WTC11 (cell line): ENCODE data around the gene GNAS. TPM values are rescaled to one million over a fixed set of nuclear protein-coding genes. Genes with fewer than 3 reads are reported as not detected.
A peak's percentile ranks its signal among the peaks of the same experiment; 100 is the strongest.

Experiments used
- ATAC-seq: fragments of 200-7000 bp; cut with Tn5 transposase; 2 replicates; pipeline ENCODE4 v1.10.0; 2021; ENCODE audit warnings: mild to moderate bottlenecking, moderate library complexity
- CTCF ChIA-PET: fragments of 300-600 bp; sonication (Branson Sonifier 250); formaldehyde crosslinking; loops from one replicate; lab custom pipeline; 2021; ENCODE audit warnings: antibody characterized with exemption; lab: Charles Lee
- POLR2A ChIA-PET: fragments of 350-600 bp; sonication (Branson Sonifier 250); formaldehyde crosslinking; loops from one replicate; lab custom pipeline; 2021; ENCODE audit warnings: antibody characterized with exemption; lab: Charles Lee
- DNase-seq: peaks from one replicate; pipeline ENCODE4 v3.0.0; 2021; ENCODE audit warnings: low spot score
- H3K27ac Mint-ChIP-seq: 2 replicates; pipeline ENCODE4 v1.8.0; 2021; ENCODE audit warnings: mixed read lengths
- H3K27me3 Mint-ChIP-seq: 2 replicates; pipeline ENCODE4 v1.8.0; 2021; ENCODE audit warnings: low read depth, mild to moderate bottlenecking, moderate library complexity, mixed read lengths
- H3K36me3 Mint-ChIP-seq: 2 replicates; pipeline ENCODE4 v1.8.0; 2021; ENCODE audit warnings: mixed read lengths
- H3K4me1 Mint-ChIP-seq: 2 replicates; pipeline ENCODE4 v1.8.0; 2022; ENCODE audit warnings: mixed read lengths
- H3K4me3 Mint-ChIP-seq: 2 replicates; pipeline ENCODE4 v1.8.0; 2021; ENCODE audit warnings: mild to moderate bottlenecking, moderate library complexity, mixed read lengths
- H3K9me3 Mint-ChIP-seq: 2 replicates; pipeline ENCODE4 v1.8.0; 2021; ENCODE audit warnings: mixed read lengths
- CDX4 ChIP-seq: fragments of 250-450 bp; sonication (Bioruptor Pico); IDR thresholded peaks from 2 replicates; pipeline ENCODE4 v1.9.0; 2021; ENCODE audit warnings: moderate library complexity, mild to moderate bottlenecking, inconsistent platforms, borderline replicate concordance
- CREM ChIP-seq: sonication (generic); formaldehyde crosslinking; IDR thresholded peaks from 2 replicates; pipeline ENCODE4 v1.8.1; 2022; ENCODE audit warnings: mild to moderate bottlenecking, missing genetic modification reagents, moderate library complexity
- CTCF ChIP-seq: fragments of 200-600 bp; IDR thresholded peaks from 2 replicates; pipeline ENCODE4 v1.8.0; 2022; ENCODE audit warnings: antibody characterized with exemption
- FOXK1 ChIP-seq: sonication (generic); formaldehyde crosslinking; IDR thresholded peaks from 2 replicates; pipeline ENCODE4 v1.8.0; 2022; ENCODE audit warnings: mild to moderate bottlenecking, moderate library complexity, missing genetic modification reagents
- FOXP4 ChIP-seq: sonication (generic); formaldehyde crosslinking; IDR thresholded peaks from 2 replicates; pipeline ENCODE4 v1.8.0; 2022; ENCODE audit warnings: mild to moderate bottlenecking, missing genetic modification reagents
- GTF2I ChIP-seq: fragments of 250-450 bp; sonication (Bioruptor Pico); conservative IDR thresholded peaks from 2 replicates; pipeline ENCODE4 v1.4.0; 2021; ENCODE audit warnings: mild to moderate bottlenecking
- IRF1 ChIP-seq: sonication (generic); formaldehyde crosslinking; IDR thresholded peaks from 2 replicates; pipeline ENCODE4 v1.8.0; 2023; ENCODE audit warnings: missing genetic modification reagents
- JUN ChIP-seq: sonication (generic); formaldehyde crosslinking; IDR thresholded peaks from 2 replicates; pipeline ENCODE4 v1.8.0; 2023; ENCODE audit warnings: mild to moderate bottlenecking, missing genetic modification reagents
- KAT7 ChIP-seq: sonication (generic); formaldehyde crosslinking; IDR thresholded peaks from 2 replicates; pipeline ENCODE4 v1.8.1; 2023; ENCODE audit warnings: missing genetic modification reagents, mild to moderate bottlenecking, borderline replicate concordance
- MLX ChIP-seq: sonication (generic); formaldehyde crosslinking; IDR thresholded peaks from 2 replicates; pipeline ENCODE4 v1.8.1; 2023; ENCODE audit warnings: mild to moderate bottlenecking, missing genetic modification reagents, moderate library complexity
- NFATC4 ChIP-seq: fragments of 250-450 bp; sonication (Bioruptor Pico); IDR thresholded peaks from 2 replicates; pipeline ENCODE4 v1.9.0; 2021; ENCODE audit warnings: mild to moderate bottlenecking
- OVOL2 ChIP-seq: fragments of 250-450 bp; sonication (Bioruptor Pico); IDR thresholded peaks from 2 replicates; pipeline ENCODE4 v1.9.0; 2021; ENCODE audit warnings: mild to moderate bottlenecking, borderline replicate concordance
- PRRX2 ChIP-seq: fragments of 250-450 bp; sonication (Bioruptor Pico); IDR thresholded peaks from 2 replicates; pipeline ENCODE4 v1.8.0; 2021; ENCODE audit warnings: mild to moderate bottlenecking
- RELA ChIP-seq: sonication (generic); formaldehyde crosslinking; IDR thresholded peaks from 2 replicates; pipeline ENCODE4 v1.8.1; 2022; ENCODE audit warnings: missing genetic modification reagents, mild to moderate bottlenecking, borderline replicate concordance
- SP1 ChIP-seq: sonication (generic); formaldehyde crosslinking; conservative IDR thresholded peaks from 2 replicates; pipeline ENCODE4 v1.8.1; 2022; ENCODE audit warnings: missing genetic modification reagents
- TEAD1 ChIP-seq: sonication (generic); formaldehyde crosslinking; IDR thresholded peaks from 2 replicates; pipeline ENCODE4 v1.8.0; 2022; ENCODE audit warnings: mild to moderate bottlenecking, missing genetic modification reagents
- TEAD4 ChIP-seq: sonication (generic); formaldehyde crosslinking; IDR thresholded peaks from 2 replicates; pipeline ENCODE4 v1.8.0; 2022; ENCODE audit warnings: mild to moderate bottlenecking, missing genetic modification reagents
- USF2 ChIP-seq: sonication (generic); formaldehyde crosslinking; IDR thresholded peaks from 2 replicates; pipeline ENCODE4 v1.8.1; 2023; ENCODE audit warnings: mild to moderate bottlenecking, missing genetic modification reagents, moderate library complexity
- ZBTB43 ChIP-seq: sonication (generic); formaldehyde crosslinking; IDR thresholded peaks from 2 replicates; pipeline ENCODE4 v1.8.1; 2023; ENCODE audit warnings: mild to moderate bottlenecking, missing genetic modification reagents
- ZNF121 ChIP-seq: sonication (generic); formaldehyde crosslinking; IDR thresholded peaks from 2 replicates; pipeline ENCODE4 v1.8.0; 2023; ENCODE audit warnings: missing genetic modification reagents
- ZNF263 ChIP-seq: sonication (generic); formaldehyde crosslinking; IDR thresholded peaks from 2 replicates; pipeline ENCODE4 v1.8.1; 2022; ENCODE audit warnings: low read depth, mild to moderate bottlenecking, moderate library complexity, missing genetic modification reagents
- ZNF396 ChIP-seq: fragments of 250-450 bp; sonication (Bioruptor Pico); IDR thresholded peaks from 2 replicates; pipeline ENCODE4 v1.8.0; 2021; ENCODE audit warnings: mild to moderate bottlenecking, moderate library complexity, borderline replicate concordance
- ZNF416 ChIP-seq: fragments of 250-450 bp; sonication (Bioruptor Pico); IDR thresholded peaks from 2 replicates; pipeline ENCODE4 v1.9.0; 2021; ENCODE audit warnings: mild to moderate bottlenecking, inconsistent platforms
- ZNF512 ChIP-seq: sonication (generic); formaldehyde crosslinking; IDR thresholded peaks from 2 replicates; pipeline ENCODE4 v1.8.1; 2022; ENCODE audit warnings: missing genetic modification reagents, borderline replicate concordance
- ZNF671 ChIP-seq: fragments of 250-450 bp; sonication (Bioruptor Pico); IDR thresholded peaks from 2 replicates; pipeline ENCODE4 v1.8.0; 2021; ENCODE audit warnings: mild to moderate bottlenecking
- total RNA-seq: library from RNA; stranded (reverse); gene quantifications from 3 replicates; pipeline ENCODE4 v1.2.3, GENCODE V29; 2021

Gene GNAS
- total RNA-seq, 1 experiment from 2014 or later, result 868 TPM

- peaks cover 3% of the 10 kb centered on the region; the same call in 1 of the 2 replicates for H3K9me3 Mint-ChIP-seq
- no peak overlapping the region for H3K27ac Mint-ChIP-seq
- DNase-seq (no peak), ATAC-seq (no peak)
- ChIA-PET POLR2A (no interaction called here), CTCF (interaction anchor here (1.4 to 1.9 kb wide), 3 partner anchors 9 to 330 kb away, joined by 3 to 7 read pairs (median 3); no protein-coding TSS in a partner anchor)
- peaks cover 23% of the 10 kb centered on the region for H3K4me1 Mint-ChIP-seq
- H3K36me3 Mint-ChIP-seq, result no peaks in the 10 kb centered on the region
- H3K27me3 Mint-ChIP-seq, result no peaks in the 10 kb centered on the region; the same call in 1 of the 2 replicates
- TF ChIP-seq KAT7, result no peak
- no peak for TF ChIP-seq IRF1
- TF ChIP-seq JUN (CRISPR knock-in tag), result no peak
- no peak for TF ChIP-seq TEAD1 (CRISPR knock-in tag)
- no peak for TF ChIP-seq ZNF671
- TF ChIP-seq ZBTB43 (CRISPR knock-in tag), result no peak
- no peak for TF ChIP-seq MLX (CRISPR knock-in tag)
- TF ChIP-seq CREM, result no peak
- no peak for TF ChIP-seq CTCF
- TF ChIP-seq FOXP4 (CRISPR knock-in tag), result no peak
- no peak for TF ChIP-seq TEAD4
- TF ChIP-seq GTF2I (CRISPR knock-in tag), result no peak
- TF ChIP-seq OVOL2 (CRISPR knock-in tag), result no peak
- no peak for TF ChIP-seq NFATC4 (CRISPR knock-in tag)
- no peak for TF ChIP-seq SP1 (CRISPR knock-in tag)
- no peak overlapping the region for H3K4me3 Mint-ChIP-seq
Measured at GRCh38 chr20:58811334-58811733, 41.2 kb upstream of the GNAS start.

GRCh38 chr20:58813369-58813768, 39.1 kb upstream of the GNAS start:
- DNase-seq (no peak), ATAC-seq (no peak)
- H3K27ac Mint-ChIP-seq, result peak overlapping the region; percentile 72; the same call in 1 of the 2 replicates
- H3K9me3 Mint-ChIP-seq, result peaks cover 3% of the 10 kb centered on the region; the same call in 1 of the 2 replicates
- no peak for TF ChIP-seq ZNF396 (CRISPR knock-in tag)
- TF ChIP-seq CDX4 (CRISPR knock-in tag), result no peak
- TF ChIP-seq ZNF263 (CRISPR knock-in tag), result no peak
- no peak for TF ChIP-seq IRF1
- TF ChIP-seq JUN (CRISPR knock-in tag), result no peak
- TF ChIP-seq ZNF121 (CRISPR knock-in tag), result no peak
- no peak for TF ChIP-seq USF2 (CRISPR knock-in tag)
- TF ChIP-seq ZNF416 (CRISPR knock-in tag), result no peak
- TF ChIP-seq ZNF671, result no peak
- TF ChIP-seq MLX (CRISPR knock-in tag), result no peak
- no peak for TF ChIP-seq PRRX2 (CRISPR knock-in tag)
- TF ChIP-seq ZNF512 (CRISPR knock-in tag), result no peak
- no peak for TF ChIP-seq RELA
- TF ChIP-seq FOXK1, result no peak
- no peaks in the 10 kb centered on the region; the same call in 1 of the 2 replicates for H3K27me3 Mint-ChIP-seq
- no peak overlapping the region for H3K4me3 Mint-ChIP-seq
- ChIA-PET POLR2A (interaction anchor here (0.6 kb wide), 1 partner anchor 241 kb away, joined by 4 read pairs; no protein-coding TSS in a partner anchor), CTCF (no interaction called here)
- peaks cover 12% of the 10 kb centered on the region for H3K36me3 Mint-ChIP-seq
- peaks cover 7% of the 10 kb centered on the region for H3K4me1 Mint-ChIP-seq
